Measurements from ENCODE around the gene PPIF. TPM values are rescaled to one million over a fixed set of nuclear protein-coding genes. Genes with fewer than 3 reads are reported as not detected.

PPIF gene
- total RNA-seq, 6 experiments from 2014 or later = 53.7 to 106 (median 90.1) TPM

DNA sequence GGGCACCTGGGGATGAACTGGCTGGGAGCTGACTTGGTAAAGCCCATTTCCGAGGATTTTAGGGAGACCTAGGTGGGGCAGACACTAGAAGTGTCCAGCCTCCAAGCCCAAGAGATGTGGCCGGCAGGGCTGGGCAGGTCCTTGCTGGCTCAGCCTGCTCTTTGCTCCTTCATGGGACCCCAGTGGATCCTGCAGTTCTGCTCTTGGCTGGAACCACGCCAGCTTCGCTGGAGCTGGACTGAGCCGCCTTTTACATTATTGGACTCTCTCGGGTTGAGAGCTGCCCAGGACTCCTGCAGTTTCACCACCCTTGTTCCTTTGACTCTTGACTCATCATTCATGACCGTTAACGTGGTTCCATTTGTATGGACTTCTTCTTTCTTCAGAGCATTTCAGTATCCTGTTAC is 5.7 kb downstream of the PPIF start:
- Histone ChIP-seq H3K4me1 (peaks cover 0 to 13% (median 6%) of the 10 kb centered on the region in 4 donors), H3K27me3 (no peaks in the 10 kb centered on the region), H3K27ac (no peak overlapping the region), H3K9me3 (no peaks in the 10 kb centered on the region), H3K36me3 (peaks cover 0 to 59% (median 42%) of the 10 kb centered on the region in 4 donors), H3K4me3 (no peak overlapping the region)
- TF ChIP-seq, protein P1, sequence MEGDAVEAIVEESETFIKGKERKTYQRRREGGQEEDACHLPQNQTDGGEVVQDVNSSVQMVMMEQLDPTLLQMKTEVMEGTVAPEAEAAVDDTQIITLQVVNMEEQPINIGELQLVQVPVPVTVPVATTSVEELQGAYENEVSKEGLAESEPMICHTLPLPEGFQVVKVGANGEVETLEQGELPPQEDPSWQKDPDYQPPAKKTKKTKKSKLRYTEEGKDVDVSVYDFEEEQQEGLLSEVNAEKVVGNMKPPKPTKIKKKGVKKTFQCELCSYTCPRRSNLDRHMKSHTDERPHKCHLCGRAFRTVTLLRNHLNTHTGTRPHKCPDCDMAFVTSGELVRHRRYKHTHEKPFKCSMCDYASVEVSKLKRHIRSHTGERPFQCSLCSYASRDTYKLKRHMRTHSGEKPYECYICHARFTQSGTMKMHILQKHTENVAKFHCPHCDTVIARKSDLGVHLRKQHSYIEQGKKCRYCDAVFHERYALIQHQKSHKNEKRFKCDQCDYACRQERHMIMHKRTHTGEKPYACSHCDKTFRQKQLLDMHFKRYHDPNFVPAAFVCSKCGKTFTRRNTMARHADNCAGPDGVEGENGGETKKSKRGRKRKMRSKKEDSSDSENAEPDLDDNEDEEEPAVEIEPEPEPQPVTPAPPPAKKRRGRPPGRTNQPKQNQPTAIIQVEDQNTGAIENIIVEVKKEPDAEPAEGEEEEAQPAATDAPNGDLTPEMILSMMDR (IDR thresholded peaks at IDR 0.05) = no peak
- no peak for TF ChIP-seq POLR2A (IDR thresholded peaks at IDR 0.05)
- DNase-seq (no peak), ATAC-seq (no peak)
- intact Hi-C loops (cut with DNase I) = no loop called here
- 71% methylated on average over 7 of the region's 8 CpGs for WGBS (ENCODE audit: insufficient coverage, low coverage, low lambda C conversion rate, missing lambda C conversion rate)

DNA sequence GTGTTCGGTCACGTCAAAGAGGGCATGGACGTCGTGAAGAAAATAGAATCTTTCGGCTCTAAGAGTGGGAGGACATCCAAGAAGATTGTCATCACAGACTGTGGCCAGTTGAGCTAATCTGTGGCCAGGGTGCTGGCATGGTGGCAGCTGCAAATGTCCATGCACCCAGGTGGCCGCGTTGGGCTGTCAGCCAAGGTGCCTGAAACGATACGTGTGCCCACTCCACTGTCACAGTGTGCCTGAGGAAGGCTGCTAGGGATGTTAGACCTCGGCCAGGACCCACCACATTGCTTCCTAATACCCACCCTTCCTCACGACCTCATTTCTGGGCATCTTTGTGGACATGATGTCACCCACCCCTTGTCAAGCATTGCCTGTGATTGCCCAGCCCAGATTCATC is 6.5 kb downstream of the PPIF start:
- Histone ChIP-seq H3K27me3 (no peaks in the 10 kb centered on the region), H3K36me3 (peaks cover 0 to 59% (median 42%) of the 10 kb centered on the region in 4 donors), H3K4me1 (peaks cover 0 to 13% (median 4%) of the 10 kb centered on the region in 4 donors), H3K4me3 (no peak overlapping the region), H3K27ac (no peak overlapping the region), H3K9me3 (no peaks in the 10 kb centered on the region)
- intact Hi-C loops (cut with DNase I) = no loop called here
- TF ChIP-seq, protein P1 (IDR thresholded peaks at IDR 0.05) = no peak
- TF ChIP-seq POLR2A (IDR thresholded peaks at IDR 0.05) = no peak
- no peak for DNase-seq
- WGBS (ENCODE audit: insufficient coverage, low coverage, low lambda C conversion rate, missing lambda C conversion rate) = 91% methylated on average over 6 of the region's 11 CpGs
- ATAC-seq = no peak

DNA sequence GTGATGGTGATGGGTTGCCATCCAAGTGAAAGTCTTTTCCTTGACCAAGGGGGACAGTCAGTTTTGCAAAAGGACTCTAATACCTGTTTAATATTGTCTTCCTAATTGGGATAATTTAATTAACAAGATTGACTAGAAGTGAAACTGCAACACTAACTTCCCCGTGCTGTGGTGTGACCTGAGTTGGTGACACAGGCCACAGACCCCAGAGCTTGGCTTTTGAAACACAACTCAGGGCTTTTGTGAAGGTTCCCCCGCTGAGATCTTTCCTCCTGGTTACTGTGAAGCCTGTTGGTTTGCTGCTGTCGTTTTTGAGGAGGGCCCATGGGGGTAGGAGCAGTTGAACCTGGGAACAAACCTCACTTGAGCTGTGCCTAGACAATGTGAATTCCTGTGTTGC is 6.9 kb downstream of the PPIF start:
- intact Hi-C loops (cut with DNase I) = no loop called here
- Histone ChIP-seq H3K27me3 (no peaks in the 10 kb centered on the region), H3K4me1 (peaks cover 0 to 13% (median 2%) of the 10 kb centered on the region in 4 donors), H3K27ac (no peak overlapping the region), H3K9me3 (no peaks in the 10 kb centered on the region), H3K4me3 (no peak overlapping the region), H3K36me3 (peaks cover 0 to 57% (median 41%) of the 10 kb centered on the region in 4 donors)
- ATAC-seq (no peak), DNase-seq (no peak)
- TF ChIP-seq, protein P1 (IDR thresholded peaks at IDR 0.05) = no peak
- no peak for TF ChIP-seq POLR2A (IDR thresholded peaks at IDR 0.05)
- 37% methylated on average over 3 of the region's 3 CpGs for whole genome bisulfite sequencing (ENCODE audit: insufficient coverage, low coverage, low lambda C conversion rate, missing lambda C conversion rate)

DNA sequence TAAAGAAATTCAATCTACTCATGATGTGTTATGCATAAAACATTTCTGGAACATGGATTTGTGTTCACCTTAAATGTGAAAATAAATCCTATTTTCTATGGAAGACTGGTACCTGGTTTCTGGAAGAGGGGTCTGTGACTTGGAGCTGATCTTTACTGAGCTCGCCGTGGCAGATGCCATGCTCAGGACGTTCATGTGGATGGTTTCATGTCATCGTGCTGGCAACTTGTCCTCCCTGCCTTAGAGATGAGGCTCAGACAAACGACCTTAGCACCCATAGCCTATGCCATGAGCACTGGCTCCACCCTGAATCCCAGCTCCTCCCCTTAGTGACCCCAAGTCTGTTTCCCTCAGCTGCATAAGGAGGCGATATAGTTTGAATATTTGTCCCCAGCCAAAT is 7.3 kb downstream of the PPIF start:
- WGBS (ENCODE audit: insufficient coverage, low coverage, low lambda C conversion rate, missing lambda C conversion rate) = 100% methylated on average over 1 of the region's 6 CpGs
- no peak overlapping the region for H3K27ac ChIP-seq
- TF ChIP-seq, protein P1 (IDR thresholded peaks at IDR 0.05) = no peak
- no peak for TF ChIP-seq POLR2A (IDR thresholded peaks at IDR 0.05)
- H3K4me3 ChIP-seq = no peak overlapping the region
- H3K27me3 ChIP-seq = no peaks in the 10 kb centered on the region
- DNase-seq (no peak), ATAC-seq (no peak)
- H3K9me3 ChIP-seq = no peaks in the 10 kb centered on the region
- peaks cover 0 to 52% (median 39%) of the 10 kb centered on the region in 4 donors for H3K36me3 ChIP-seq
- intact Hi-C loops (cut with DNase I) = no loop called here
- peaks cover 0 to 10% (median 0%) of the 10 kb centered on the region in 4 donors for H3K4me1 ChIP-seq
